K562 (cell line): ENCODE results near the gene RABGAP1.

Source experiments
- FOXK2 ChIP-seq, 2 experiments: fragments of 450-650 bp; IDR thresholded peaks in 1 of 2; conservative IDR thresholded peaks in 1 of 2; 2 replicates each; pipeline ENCODE4 v1.6.1; 2016; ENCODE audit warnings: low read depth in 2 of 2, mild to moderate bottlenecking in 1 of 2
- GABPB1 ChIP-seq: sonication (generic); formaldehyde crosslinking; IDR thresholded peaks from 2 replicates; pipeline ENCODE4 v1.8.0; 2022; ENCODE audit warnings: mild to moderate bottlenecking, missing genetic modification reagents
- L3MBTL2 ChIP-seq: fragments of 450-650 bp; IDR thresholded peaks from 2 replicates; pipeline ENCODE4 v1.6.1; 2016; ENCODE audit warnings: mild to moderate bottlenecking, moderate library complexity
- MYC ChIP-seq, 2 experiments: fragments of 250-450 bp in 1 of 2; sonication (Bioruptor Pico) in 1 of 2; IDR thresholded peaks; 2 replicates each; pipeline versions ENCODE4 v1.5.1 to v1.6.1; 2012 to 2021; ENCODE audit warnings: low read depth in 2 of 2, borderline replicate concordance in 1 of 2, improper control_type of control experiment in 1 of 2, low read length in 1 of 2, mild to moderate bottlenecking in 1 of 2, moderate library complexity in 1 of 2
- NFE2L1 ChIP-seq: fragments of 450-650 bp; IDR thresholded peaks from 2 replicates; pipeline ENCODE4 v1.6.1; 2016; ENCODE audit warnings: missing genetic modification characterization, low read depth, mild to moderate bottlenecking, missing compliant biosample characterization, moderate library complexity, borderline replicate concordance
- TF ChIP-seq, protein P1 (sequence below), 3 experiments: IDR thresholded peaks in 2 of 3; conservative IDR thresholded peaks in 1 of 3; 2 replicates each; pipeline ENCODE4 v1.5.1; 2011 to 2012; ENCODE audit warnings: low read length in 3 of 3, mild to moderate bottlenecking in 3 of 3, control low read depth in 2 of 3, improper control_type of control experiment in 1 of 3, inconsistent platforms in 1 of 3, low read depth in 1 of 3, mixed read lengths in 1 of 3, moderate library complexity in 1 of 3; ENCODE audit not compliant: insufficient read depth in 2 of 3
- TF ChIP-seq, protein P2 (sequence below): fragments of 450-650 bp; formaldehyde crosslinking; IDR thresholded peaks from 2 replicates; pipeline ENCODE4 v1.4.0; 2022; ENCODE audit warnings: missing genetic modification characterization
- TF ChIP-seq, protein P3 (sequence below), 2 experiments: fragments of 200-800 bp in 1 of 2; sonication (Bioruptor generic) in 1 of 2; sonication (generic) in 1 of 2; formaldehyde crosslinking in 1 of 2; IDR thresholded peaks in 1 of 2; conservative IDR thresholded peaks in 1 of 2; 2 replicates each; pipeline versions ENCODE4 v1.5.0 to v1.6.1; 2016 to 2020; ENCODE audit warnings: missing compliant biosample characterization in 1 of 2, missing genetic modification characterization in 1 of 2, missing genetic modification reagents in 1 of 2

DNA sequence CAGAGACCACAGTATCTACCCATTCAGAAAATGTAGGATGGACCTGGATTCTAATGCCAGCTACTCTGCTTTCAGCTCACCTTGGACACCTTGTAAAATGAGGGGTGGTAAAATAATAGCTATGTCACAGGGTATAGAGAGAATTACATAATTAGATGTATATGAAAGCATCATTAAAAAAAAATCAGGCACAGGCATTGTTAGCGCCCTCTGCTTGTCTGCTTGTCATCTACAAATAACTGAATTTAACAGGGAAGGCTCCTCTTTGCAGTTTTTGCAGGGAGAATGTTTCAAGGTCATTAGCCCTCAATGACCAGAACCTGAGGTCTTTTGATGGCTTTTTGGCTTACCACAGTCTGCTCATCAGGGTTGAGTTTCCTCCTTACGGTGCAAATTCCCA lies 150.6 kb downstream of the RABGAP1 start:
- TF ChIP-seq L3MBTL2, result no peak
- no peak for TF ChIP-seq GABPB1 (CRISPR knock-in tag)
- no peak for TF ChIP-seq MYC (IDR thresholded peaks at IDR 0.05; ENCODE audit: low read depth, low read length)
- TF ChIP-seq MYC (CRISPR knock-in tag; IDR thresholded peaks at IDR 0.05; ENCODE audit: borderline replicate concordance, low read depth), result no peak
- TF ChIP-seq, protein P1, sequence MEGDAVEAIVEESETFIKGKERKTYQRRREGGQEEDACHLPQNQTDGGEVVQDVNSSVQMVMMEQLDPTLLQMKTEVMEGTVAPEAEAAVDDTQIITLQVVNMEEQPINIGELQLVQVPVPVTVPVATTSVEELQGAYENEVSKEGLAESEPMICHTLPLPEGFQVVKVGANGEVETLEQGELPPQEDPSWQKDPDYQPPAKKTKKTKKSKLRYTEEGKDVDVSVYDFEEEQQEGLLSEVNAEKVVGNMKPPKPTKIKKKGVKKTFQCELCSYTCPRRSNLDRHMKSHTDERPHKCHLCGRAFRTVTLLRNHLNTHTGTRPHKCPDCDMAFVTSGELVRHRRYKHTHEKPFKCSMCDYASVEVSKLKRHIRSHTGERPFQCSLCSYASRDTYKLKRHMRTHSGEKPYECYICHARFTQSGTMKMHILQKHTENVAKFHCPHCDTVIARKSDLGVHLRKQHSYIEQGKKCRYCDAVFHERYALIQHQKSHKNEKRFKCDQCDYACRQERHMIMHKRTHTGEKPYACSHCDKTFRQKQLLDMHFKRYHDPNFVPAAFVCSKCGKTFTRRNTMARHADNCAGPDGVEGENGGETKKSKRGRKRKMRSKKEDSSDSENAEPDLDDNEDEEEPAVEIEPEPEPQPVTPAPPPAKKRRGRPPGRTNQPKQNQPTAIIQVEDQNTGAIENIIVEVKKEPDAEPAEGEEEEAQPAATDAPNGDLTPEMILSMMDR (IDR thresholded peaks at IDR 0.05 in 2 of 3, conservative IDR thresholded peaks at IDR 0.05 in 1 of 3; ENCODE audit: insufficient read depth in 2 of 3, low read depth in 1 of 3, low read length in 3 of 3), result peak in 1 of 3 experiments; percentile 25; a peak in 2 of 6 replicates
- TF ChIP-seq, protein P2, sequence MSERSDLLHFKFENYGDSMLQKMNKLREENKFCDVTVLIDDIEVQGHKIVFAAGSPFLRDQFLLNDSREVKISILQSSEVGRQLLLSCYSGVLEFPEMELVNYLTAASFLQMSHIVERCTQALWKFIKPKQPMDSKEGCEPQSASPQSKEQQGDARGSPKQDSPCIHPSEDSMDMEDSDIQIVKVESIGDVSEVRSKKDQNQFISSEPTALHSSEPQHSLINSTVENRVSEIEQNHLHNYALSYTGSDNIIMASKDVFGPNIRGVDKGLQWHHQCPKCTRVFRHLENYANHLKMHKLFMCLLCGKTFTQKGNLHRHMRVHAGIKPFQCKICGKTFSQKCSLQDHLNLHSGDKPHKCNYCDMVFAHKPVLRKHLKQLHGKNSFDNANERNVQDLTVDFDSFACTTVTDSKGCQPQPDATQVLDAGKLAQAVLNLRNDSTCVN, result no peak
- TF ChIP-seq NFE2L1 (tag), result no peak
- TF ChIP-seq FOXK2 (conservative IDR thresholded peaks at IDR 0.05 in 1 of 2, IDR thresholded peaks at IDR 0.05 in 1 of 2; ENCODE audit: low read depth in 2 of 2), result no peak
- TF ChIP-seq, protein P3, sequence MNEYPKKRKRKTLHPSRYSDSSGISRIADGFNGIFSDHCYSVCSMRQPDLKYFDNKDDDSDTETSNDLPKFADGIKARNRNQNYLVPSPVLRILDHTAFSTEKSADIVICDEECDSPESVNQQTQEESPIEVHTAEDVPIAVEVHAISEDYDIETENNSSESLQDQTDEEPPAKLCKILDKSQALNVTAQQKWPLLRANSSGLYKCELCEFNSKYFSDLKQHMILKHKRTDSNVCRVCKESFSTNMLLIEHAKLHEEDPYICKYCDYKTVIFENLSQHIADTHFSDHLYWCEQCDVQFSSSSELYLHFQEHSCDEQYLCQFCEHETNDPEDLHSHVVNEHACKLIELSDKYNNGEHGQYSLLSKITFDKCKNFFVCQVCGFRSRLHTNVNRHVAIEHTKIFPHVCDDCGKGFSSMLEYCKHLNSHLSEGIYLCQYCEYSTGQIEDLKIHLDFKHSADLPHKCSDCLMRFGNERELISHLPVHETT (CRISPR knock-in tag; conservative IDR thresholded peaks at IDR 0.05 in 1 of 2, IDR thresholded peaks at IDR 0.05 in 1 of 2), result no peak
